Lung (tissue), 12 donors: ENCODE data around the gene GPR32. TPM values are rescaled to one million over a fixed set of nuclear protein-coding genes. Genes with fewer than 3 reads are reported as not detected.
A peak's percentile ranks its signal among the peaks of the same experiment; 100 is the strongest.

Source experiments
- ATAC-seq: fragments of 200-7000 bp; cut with Tn5 transposase; one replicate; pipeline ENCODE4 v1.9.1; 2020; ENCODE audit warnings: moderate number of reproducible peaks; ENCODE audit not compliant: insufficient read depth, low FRiP score
- DNase-seq, 3 donors: peaks; one replicate each; pipeline ENCODE4 v3.0.0-alpha.2; 2013 to 2017
- H3K27ac ChIP-seq, 2 donors: one replicate each; pipeline ENCODE4 v1.5.1; 2013; ENCODE audit warnings: mild to moderate bottlenecking in 2 of 2, moderate library complexity in 2 of 2, control low read depth in 1 of 2, inconsistent platforms in 1 of 2, low read depth in 1 of 2, low read length in 1 of 2
- H3K27me3 ChIP-seq, 3 donors: one replicate each; pipeline ENCODE4 v1.5.1; 2013; ENCODE audit warnings: low read length in 2 of 3; ENCODE audit not compliant: control insufficient read depth in 3 of 3, insufficient read depth in 3 of 3
- H3K36me3 ChIP-seq, 4 donors: one replicate each; pipeline ENCODE4 v1.5.1; 2013; ENCODE audit warnings: low read length in 4 of 4, mild to moderate bottlenecking in 1 of 4, moderate library complexity in 1 of 4; ENCODE audit not compliant: control insufficient read depth in 4 of 4, insufficient read depth in 4 of 4
- H3K4me1 ChIP-seq, 5 donors: one replicate each; pipeline ENCODE4 v1.5.1; 2013; ENCODE audit warnings: low read length in 5 of 5, mild to moderate bottlenecking in 2 of 5, moderate library complexity in 1 of 5; ENCODE audit not compliant: control insufficient read depth in 5 of 5, insufficient read depth in 5 of 5
- H3K4me3 ChIP-seq: one replicate; pipeline ENCODE4 v1.5.1; 2013; ENCODE audit warnings: mild to moderate bottlenecking, control low read depth, moderate library complexity
- H3K9ac ChIP-seq, 2 donors: one replicate each; pipeline ENCODE4 v1.5.1; 2013; ENCODE audit warnings: low read length in 2 of 2, control low read depth in 1 of 2; ENCODE audit not compliant: insufficient read depth in 1 of 2
- H3K9me3 ChIP-seq, 4 donors: one replicate each; pipeline ENCODE4 v1.5.1; 2013; ENCODE audit warnings: low read length in 3 of 4, mild to moderate bottlenecking in 1 of 4, moderate library complexity in 1 of 4; ENCODE audit not compliant: control insufficient read depth in 4 of 4, insufficient read depth in 3 of 4
- WGBS, 2 donors: extraction: QIAGEN DNeasy Blood & Tissue Kit; methylation state at CpG; one replicate each; pipeline ENCODE4 v1.1.7; 2013; 5-methylcytosine and 5-hydroxymethylcytosine counted together
- polyA plus RNA-seq, 2 donors: library from polyadenylated mRNA; stranded (reverse); fragments of 200-250 nt; gene quantifications; one replicate each; pipeline ENCODE4 v1.2.1, GENCODE V29; 2013
- total RNA-seq, 2 donors: library from RNA; depleted of rRNA in 1 of 2; stranded (reverse); fragments of >200 nt in 1 of 2; gene quantifications; one replicate each; pipeline ENCODE4 v1.2.1, GENCODE V29; 2014 to 2021
- TF ChIP-seq, protein P1 (sequence below): IDR thresholded peaks from 2 replicates; pipeline ENCODE4 v1.5.1; 2012; ENCODE audit warnings: mild to moderate bottlenecking; ENCODE audit errors: control extremely low read depth, extremely low read depth
- donor health status: control.
- donor health status: control.
- donor health status: Bipolar disorder and iron deficiency.
- donor health status: healthy.
- donor health status: DM: yes; HTN: yes; CAD: no.

GPR32 gene
- total and polyA plus RNA-seq, 4 donors = not detected

DNA sequence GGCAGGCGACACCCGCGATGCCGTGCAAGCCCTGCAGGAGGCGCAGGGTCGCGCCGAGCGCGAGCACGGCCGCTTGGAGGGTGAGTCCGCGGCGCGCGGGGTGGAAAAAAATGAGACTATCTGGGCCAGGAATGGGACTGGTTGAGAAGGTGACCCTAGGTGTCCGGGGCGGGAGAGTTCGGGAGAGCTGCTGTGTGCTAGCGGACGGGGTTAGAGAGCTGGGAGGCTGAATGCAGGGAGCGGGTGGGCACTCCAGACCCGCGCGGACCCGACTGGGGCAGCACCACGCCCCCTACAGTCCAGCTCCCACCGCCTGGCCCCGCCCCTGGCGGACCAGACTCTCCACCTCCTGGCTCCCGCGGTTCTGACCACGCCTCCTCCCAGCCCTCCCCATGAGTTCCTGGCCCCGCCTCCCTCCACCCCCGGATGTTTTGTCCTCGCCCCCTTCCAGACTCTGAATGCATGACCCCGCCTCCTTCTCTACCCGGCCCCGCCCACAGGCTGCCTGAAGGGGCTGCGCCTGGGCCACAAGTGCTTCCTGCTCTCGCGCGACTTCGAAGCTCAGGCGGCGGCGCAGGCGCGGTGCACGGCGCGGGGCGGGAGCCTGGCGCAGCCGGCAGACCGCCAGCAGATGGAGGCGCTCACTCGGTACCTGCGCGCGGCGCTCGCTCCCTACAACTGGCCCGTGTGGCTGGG is 45.6 kb upstream of the GPR32 start:
- TF ChIP-seq, protein P1, sequence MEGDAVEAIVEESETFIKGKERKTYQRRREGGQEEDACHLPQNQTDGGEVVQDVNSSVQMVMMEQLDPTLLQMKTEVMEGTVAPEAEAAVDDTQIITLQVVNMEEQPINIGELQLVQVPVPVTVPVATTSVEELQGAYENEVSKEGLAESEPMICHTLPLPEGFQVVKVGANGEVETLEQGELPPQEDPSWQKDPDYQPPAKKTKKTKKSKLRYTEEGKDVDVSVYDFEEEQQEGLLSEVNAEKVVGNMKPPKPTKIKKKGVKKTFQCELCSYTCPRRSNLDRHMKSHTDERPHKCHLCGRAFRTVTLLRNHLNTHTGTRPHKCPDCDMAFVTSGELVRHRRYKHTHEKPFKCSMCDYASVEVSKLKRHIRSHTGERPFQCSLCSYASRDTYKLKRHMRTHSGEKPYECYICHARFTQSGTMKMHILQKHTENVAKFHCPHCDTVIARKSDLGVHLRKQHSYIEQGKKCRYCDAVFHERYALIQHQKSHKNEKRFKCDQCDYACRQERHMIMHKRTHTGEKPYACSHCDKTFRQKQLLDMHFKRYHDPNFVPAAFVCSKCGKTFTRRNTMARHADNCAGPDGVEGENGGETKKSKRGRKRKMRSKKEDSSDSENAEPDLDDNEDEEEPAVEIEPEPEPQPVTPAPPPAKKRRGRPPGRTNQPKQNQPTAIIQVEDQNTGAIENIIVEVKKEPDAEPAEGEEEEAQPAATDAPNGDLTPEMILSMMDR = no peak
- ATAC-seq = peak; percentile 94
- peak overlapping the region; percentile 50 for H3K4me3 ChIP-seq
- peaks cover 0 to 22% (median 5%) of the 10 kb centered on the region in 3 donors for H3K27me3 ChIP-seq
- H3K9me3 ChIP-seq = peaks cover 0 to 3% (median 0%) of the 10 kb centered on the region in 4 donors
- no peak overlapping the region for H3K9ac ChIP-seq
- H3K27ac ChIP-seq = peak overlapping the region; percentile 16 to 17
- peaks cover 0 to 39% (median 12%) of the 10 kb centered on the region in 5 donors for H3K4me1 ChIP-seq
- WGBS, 2 donors = 1% methylated on average over 56 to 65 of the region's 65 CpGs
- H3K36me3 ChIP-seq = peaks cover 0 to 12% (median 6%) of the 10 kb centered on the region in 4 donors
- DNase-seq = peak; percentile 100

DNA sequence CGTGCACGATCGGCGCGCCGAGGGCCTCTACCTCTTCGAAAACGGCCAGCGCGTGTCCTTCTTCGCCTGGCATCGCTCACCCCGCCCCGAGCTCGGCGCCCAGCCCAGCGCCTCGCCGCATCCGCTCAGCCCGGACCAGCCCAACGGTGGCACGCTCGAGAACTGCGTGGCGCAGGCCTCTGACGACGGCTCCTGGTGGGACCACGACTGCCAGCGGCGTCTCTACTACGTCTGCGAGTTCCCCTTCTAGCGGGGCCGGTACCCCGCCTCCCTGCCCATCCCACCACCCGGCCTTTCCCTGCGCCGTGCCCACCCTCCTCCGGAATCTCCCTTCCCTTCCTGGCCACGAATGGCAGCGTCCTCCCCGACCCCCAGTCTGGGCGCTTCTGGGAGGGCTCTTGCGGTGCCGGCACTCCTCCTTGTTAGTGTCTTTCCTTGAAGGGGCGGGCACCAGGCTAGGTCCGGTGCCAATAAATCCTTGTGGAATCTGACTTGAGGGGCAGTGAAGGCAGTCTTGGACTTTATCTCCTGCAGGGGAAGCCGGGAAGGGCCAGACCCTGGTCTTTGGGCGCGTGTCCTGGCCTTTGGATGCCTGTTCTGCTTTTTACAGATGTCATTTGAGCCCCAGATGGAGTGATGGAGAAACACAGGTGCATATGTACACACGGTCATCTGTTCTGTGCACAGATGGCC is 44.9 kb upstream of the GPR32 start:
- Histone ChIP-seq H3K36me3 (peaks cover 0 to 12% (median 6%) of the 10 kb centered on the region in 4 donors), H3K27ac (peak overlapping the region in 1 of 2 donors; percentile 17)
- ATAC-seq = no peak

DNA sequence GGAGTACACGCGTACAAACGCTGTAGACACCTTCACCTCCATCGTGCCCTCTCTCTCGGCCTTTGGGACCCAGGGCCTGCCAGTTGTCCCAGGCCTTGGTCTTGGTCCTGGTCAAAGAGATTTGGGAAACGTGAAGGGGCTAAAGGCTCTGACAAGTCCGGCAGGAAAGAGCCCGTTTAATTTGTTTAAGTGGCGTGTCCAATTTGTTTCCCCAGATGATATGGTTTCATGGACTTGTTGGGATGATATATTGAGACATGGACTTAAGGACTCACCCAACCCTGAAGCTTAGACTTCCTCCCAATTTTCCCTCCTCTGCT is 44.4 kb upstream of the GPR32 start:
- H3K36me3 ChIP-seq = peaks cover 0 to 12% (median 6%) of the 10 kb centered on the region in 4 donors
- DNase-seq (no peak), ATAC-seq (no peak)
- H3K27ac ChIP-seq = no peak overlapping the region
- no peak overlapping the region for H3K4me3 ChIP-seq
- peaks cover 0 to 3% (median 0%) of the 10 kb centered on the region in 4 donors for H3K9me3 ChIP-seq
- peaks cover 0 to 39% (median 12%) of the 10 kb centered on the region in 5 donors for H3K4me1 ChIP-seq
- 78 to 82% methylated on average over 9 of the region's 9 CpGs for WGBS, 2 donors
- H3K9ac ChIP-seq = no peak overlapping the region
- H3K27me3 ChIP-seq = peaks cover 0 to 11% (median 5%) of the 10 kb centered on the region in 3 donors
- TF ChIP-seq, protein P1 = no peak

More for the DNA sequence above, 44.9 kb upstream of the GPR32 start:
- Histone ChIP-seq H3K4me3 (peak overlapping the region; percentile 50), H3K4me1 (peaks cover 0 to 39% (median 12%) of the 10 kb centered on the region in 5 donors), H3K9ac (peak overlapping the region; percentile 32 to 73), H3K27me3 (peaks cover 0 to 16% (median 5%) of the 10 kb centered on the region in 3 donors), H3K9me3 (peaks cover 0 to 3% (median 0%) of the 10 kb centered on the region in 4 donors)
- 3 to 5% methylated on average over 52 of the region's 52 CpGs for whole genome bisulfite sequencing, 2 donors
- no peak for DNase-seq
- TF ChIP-seq, protein P1 = no peak
